NB4 (cell line): ENCODE measurements around the gene MCM5.

Source experiments
- CTCF ChIP-seq: IDR thresholded peaks from one replicate; pipeline ENCODE4 v1.5.1; 2012; ENCODE audit warnings: low read depth, low read length
- MAX ChIP-seq: IDR thresholded peaks from 2 replicates; pipeline ENCODE4 v1.6.1; 2011; ENCODE audit warnings: low read depth, low read length
- POLR2A ChIP-seq: IDR thresholded peaks from 2 replicates; pipeline ENCODE4 v1.6.1; 2011; ENCODE audit warnings: mild to moderate bottlenecking; ENCODE audit not compliant: insufficient read length; ENCODE audit errors: extremely low read depth

- TF ChIP-seq CTCF, result no peak
- TF ChIP-seq POLR2A, result no peak
- no peak for TF ChIP-seq MAX
Observed at GRCh38 chr22:35440129-35440528, 40.2 kb downstream of the MCM5 start.
